ENCODE measurements around the gene CALM3.

The CALM3 gene

GRCh38 chr19:46614114-46614722 is 13.1 kb downstream of the CALM3 start:
- H3K27me3 ChIP-seq, result peaks cover 34% of the 10 kb centered on the region
- H3K9me3 ChIP-seq, result no peaks in the 10 kb centered on the region
- H3K4me3 ChIP-seq (ENCODE audit: low read depth in 1 of 2, low read length in 1 of 2), result no peak overlapping the region
- no peak overlapping the region for H3K27ac ChIP-seq
- H3K36me3 ChIP-seq, result peaks cover 18% of the 10 kb centered on the region
- TF ChIP-seq, protein P1, sequence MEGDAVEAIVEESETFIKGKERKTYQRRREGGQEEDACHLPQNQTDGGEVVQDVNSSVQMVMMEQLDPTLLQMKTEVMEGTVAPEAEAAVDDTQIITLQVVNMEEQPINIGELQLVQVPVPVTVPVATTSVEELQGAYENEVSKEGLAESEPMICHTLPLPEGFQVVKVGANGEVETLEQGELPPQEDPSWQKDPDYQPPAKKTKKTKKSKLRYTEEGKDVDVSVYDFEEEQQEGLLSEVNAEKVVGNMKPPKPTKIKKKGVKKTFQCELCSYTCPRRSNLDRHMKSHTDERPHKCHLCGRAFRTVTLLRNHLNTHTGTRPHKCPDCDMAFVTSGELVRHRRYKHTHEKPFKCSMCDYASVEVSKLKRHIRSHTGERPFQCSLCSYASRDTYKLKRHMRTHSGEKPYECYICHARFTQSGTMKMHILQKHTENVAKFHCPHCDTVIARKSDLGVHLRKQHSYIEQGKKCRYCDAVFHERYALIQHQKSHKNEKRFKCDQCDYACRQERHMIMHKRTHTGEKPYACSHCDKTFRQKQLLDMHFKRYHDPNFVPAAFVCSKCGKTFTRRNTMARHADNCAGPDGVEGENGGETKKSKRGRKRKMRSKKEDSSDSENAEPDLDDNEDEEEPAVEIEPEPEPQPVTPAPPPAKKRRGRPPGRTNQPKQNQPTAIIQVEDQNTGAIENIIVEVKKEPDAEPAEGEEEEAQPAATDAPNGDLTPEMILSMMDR (IDR thresholded peaks at IDR 0.05), result peak; percentile 93
- H3K4me1 ChIP-seq (ENCODE audit: control insufficient read depth in 1 of 2, insufficient read depth in 1 of 2, low read depth in 1 of 2, low read length in 1 of 2), result peaks cover 0 to 4% of the 10 kb centered on the region in 2 experiments

DNA sequence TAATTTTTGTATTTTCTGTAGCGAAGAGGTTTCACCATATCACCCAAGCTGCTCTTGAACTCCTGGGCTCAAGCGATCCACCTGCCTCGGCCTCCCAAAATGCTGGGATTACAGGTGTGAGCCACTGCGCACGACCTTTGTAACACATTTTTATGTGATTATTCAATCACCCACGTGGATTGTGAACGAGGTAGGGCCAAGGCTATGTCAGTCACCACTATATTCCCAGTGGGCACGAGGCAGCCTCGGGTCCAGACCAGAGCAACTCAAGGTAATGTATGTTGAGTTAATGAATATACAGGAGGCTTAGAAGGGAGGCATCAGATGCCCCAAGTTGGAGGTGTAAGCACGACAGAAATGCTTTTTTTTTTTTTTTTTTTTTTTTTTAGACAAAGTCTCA is 14.8 kb downstream of the CALM3 start:
- peaks cover 3 to 12% of the 10 kb centered on the region in 2 experiments for H3K4me1 ChIP-seq (ENCODE audit: control insufficient read depth in 1 of 2, insufficient read depth in 1 of 2, low read depth in 1 of 2, low read length in 1 of 2)
- no peak overlapping the region for H3K27ac ChIP-seq
- H3K4me3 ChIP-seq (ENCODE audit: low read depth in 1 of 2, low read length in 1 of 2), result no peak overlapping the region
- no peaks in the 10 kb centered on the region for H3K9me3 ChIP-seq
- TF ChIP-seq, protein P1 (IDR thresholded peaks at IDR 0.05), result no peak
- H3K27me3 ChIP-seq, result peaks cover 42% of the 10 kb centered on the region
- peaks cover under 1% of the 10 kb centered on the region for H3K36me3 ChIP-seq

- TF ChIP-seq, protein P1 (IDR thresholded peaks at IDR 0.05), result no peak
- H3K36me3 ChIP-seq, result no peaks in the 10 kb centered on the region
Measured at GRCh38 chr19:46616631-46617322, 15.6 kb downstream of the CALM3 start.

GRCh38 chr19:46617601-46618000 is 16.5 kb downstream of the CALM3 start:
- no peak overlapping the region for H3K27ac ChIP-seq
- H3K36me3 ChIP-seq, result no peaks in the 10 kb centered on the region
- H3K4me3 ChIP-seq (ENCODE audit: low read depth in 1 of 2, low read length in 1 of 2), result no peak overlapping the region
- peaks cover 3 to 12% of the 10 kb centered on the region in 2 experiments for H3K4me1 ChIP-seq (ENCODE audit: control insufficient read depth in 1 of 2, insufficient read depth in 1 of 2, low read depth in 1 of 2, low read length in 1 of 2)
- TF ChIP-seq, protein P1 (IDR thresholded peaks at IDR 0.05), result no peak
- peaks cover 30% of the 10 kb centered on the region for H3K27me3 ChIP-seq
- H3K9me3 ChIP-seq, result no peaks in the 10 kb centered on the region

More at GRCh38 chr19:46616631-46617322, 15.6 kb downstream of the CALM3 start:
- no peak overlapping the region for H3K4me3 ChIP-seq (ENCODE audit: low read depth in 1 of 2, low read length in 1 of 2)
- peaks cover 3 to 12% of the 10 kb centered on the region in 2 experiments for H3K4me1 ChIP-seq (ENCODE audit: control insufficient read depth in 1 of 2, insufficient read depth in 1 of 2, low read depth in 1 of 2, low read length in 1 of 2)
- peaks cover 38% of the 10 kb centered on the region for H3K27me3 ChIP-seq
- H3K9me3 ChIP-seq, result no peaks in the 10 kb centered on the region
- H3K27ac ChIP-seq, result no peak overlapping the region

GRCh38 chr19:46618670-46619231 is 17.6 kb downstream of the CALM3 start:
- H3K4me3 ChIP-seq (ENCODE audit: low read depth in 1 of 2, low read length in 1 of 2), result no peak overlapping the region
- H3K27ac ChIP-seq, result no peak overlapping the region
- no peaks in the 10 kb centered on the region for H3K36me3 ChIP-seq
- no peaks in the 10 kb centered on the region for H3K9me3 ChIP-seq
- TF ChIP-seq, protein P1 (IDR thresholded peaks at IDR 0.05), result no peak
- peaks cover 29% of the 10 kb centered on the region for H3K27me3 ChIP-seq
- H3K4me1 ChIP-seq (ENCODE audit: control insufficient read depth in 1 of 2, insufficient read depth in 1 of 2, low read depth in 1 of 2, low read length in 1 of 2), result peaks cover 3 to 12% of the 10 kb centered on the region in 2 experiments

Data from neutrophil (primary cell).